Activated CD8-positive, alpha-beta memory T cell treated with anti-CD3 and anti-CD28 coated beads for 48 hours (primary cell): ENCODE results near the gene SYT14.
"Not testable (repeated sequence)": the region's sequence is repeated elsewhere in the genome, so short reads cannot be mapped to it uniquely, and the experiment has no call there.

Source experiments
- DNase-seq, 3 experiments: peaks; one replicate each; pipeline ENCODE4 v3.0.0-alpha.2; 2020; ENCODE audit warnings: low read depth in 2 of 3, low spot score in 2 of 3

SYT14 gene

DNA sequence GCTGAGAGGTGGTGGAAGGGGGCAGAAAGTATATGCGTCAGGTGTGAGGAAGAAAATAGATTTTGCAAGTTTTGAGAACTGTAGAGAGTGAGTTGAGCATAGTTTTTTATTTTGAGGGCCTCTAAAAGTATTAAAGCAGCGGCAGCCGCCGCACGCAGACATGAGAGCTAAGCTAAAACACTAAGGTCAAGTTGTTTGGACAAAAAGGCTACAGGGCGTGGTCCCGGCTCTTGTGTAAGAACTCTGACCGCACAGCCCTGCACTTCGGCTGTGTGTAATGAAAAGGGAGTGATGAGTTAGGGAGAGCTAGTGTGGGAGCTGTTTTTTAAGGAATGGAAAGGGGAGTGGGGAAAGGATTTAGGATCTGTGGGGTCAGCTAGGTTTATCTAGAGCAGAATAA is 174.9 kb downstream of the SYT14 start:
- not testable (repeated sequence) for DNase-seq

DNA sequence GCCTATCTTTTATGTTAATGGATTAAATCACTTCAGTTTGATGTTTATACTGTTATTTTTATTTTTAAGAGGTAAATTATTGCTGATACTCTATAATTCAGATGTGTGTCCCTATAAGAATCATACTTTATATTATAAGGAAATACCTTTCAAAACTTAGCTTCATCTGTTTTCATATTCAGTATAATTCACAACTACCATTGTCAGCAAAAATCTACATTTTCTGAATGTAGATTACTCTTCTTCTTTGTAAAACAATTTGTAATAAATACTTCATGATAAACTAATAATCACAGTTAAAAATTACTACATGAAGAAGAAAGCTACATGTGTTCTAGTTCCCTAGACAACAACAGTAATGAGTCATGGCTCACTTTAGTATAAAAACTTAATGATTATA is 179.2 kb downstream of the SYT14 start:
- DNase-seq: no peak

DNA sequence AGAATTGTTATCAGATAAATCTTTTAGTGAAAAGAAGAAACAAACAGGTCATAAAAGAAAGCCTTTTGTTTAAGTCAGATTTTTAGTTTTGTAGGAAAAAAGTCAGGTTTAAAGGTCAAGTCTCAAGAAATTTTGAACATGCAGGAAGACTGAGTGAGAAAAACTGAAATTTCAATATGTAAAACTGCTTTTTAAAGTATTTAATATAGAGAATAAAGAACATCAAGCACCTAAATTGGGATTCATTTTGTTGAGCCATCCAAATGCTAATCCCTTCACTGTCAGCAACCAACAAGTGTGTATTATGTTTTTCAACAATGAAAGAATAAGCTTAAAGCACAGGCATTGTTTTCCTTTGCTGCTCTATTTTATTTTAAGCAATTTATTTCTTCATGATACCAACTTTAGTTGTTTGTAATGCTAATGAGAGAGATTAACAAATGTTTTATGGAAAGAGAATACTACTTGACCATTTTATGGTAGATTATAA is 179.7 kb downstream of the SYT14 start:
- no peak for DNase-seq

DNA sequence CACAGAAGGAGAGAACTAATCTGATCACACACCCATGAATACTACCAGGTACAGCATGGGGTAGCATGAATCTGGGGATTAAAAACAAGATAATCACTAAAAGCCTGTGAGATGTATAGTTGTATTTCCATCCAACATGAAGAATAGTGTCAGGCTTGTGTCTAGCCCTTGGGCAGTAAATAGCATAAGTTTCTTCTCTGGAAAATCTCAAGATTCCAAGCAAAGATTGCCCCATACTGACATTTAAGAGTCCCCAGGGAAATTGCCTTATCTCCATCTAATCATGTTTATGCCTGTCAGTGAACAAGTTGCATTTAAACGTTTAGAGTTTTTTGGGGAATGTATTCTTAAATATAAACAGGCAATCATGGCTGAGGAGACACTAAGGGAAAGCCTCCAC is 185.4 kb downstream of the SYT14 start:
- DNase-seq: no peak

DNA sequence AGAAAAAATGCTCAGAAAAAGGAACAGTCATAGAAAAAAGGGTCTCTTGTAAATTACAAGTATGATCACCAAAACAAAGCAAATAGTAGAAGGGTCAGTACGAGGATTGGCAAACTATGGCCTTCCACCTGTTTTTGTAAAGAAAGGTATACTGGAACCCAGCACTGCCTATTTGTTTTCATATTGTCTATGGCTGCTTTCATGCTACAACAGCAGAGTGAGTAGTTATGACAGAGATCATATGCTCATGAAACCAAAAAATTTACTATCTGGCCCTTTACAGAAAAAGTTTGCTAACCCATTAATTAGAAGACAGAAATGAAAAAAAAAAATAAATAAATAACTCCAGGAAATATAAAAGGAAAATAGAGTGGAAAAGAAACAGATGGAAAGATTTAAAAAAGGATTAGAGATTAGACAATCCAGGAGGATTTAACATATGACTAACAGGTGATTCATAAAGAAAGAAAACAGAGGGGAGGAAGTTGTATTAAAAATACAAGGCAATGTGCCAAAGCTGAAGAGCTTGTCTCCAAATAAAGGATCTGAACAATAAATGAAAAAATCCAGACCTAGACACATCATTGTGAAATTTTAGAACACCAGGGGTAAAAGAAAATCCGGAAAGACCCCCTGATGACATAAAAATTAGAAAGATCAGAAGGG is 186.0 kb downstream of the SYT14 start:
- DNase-seq: no peak

DNA sequence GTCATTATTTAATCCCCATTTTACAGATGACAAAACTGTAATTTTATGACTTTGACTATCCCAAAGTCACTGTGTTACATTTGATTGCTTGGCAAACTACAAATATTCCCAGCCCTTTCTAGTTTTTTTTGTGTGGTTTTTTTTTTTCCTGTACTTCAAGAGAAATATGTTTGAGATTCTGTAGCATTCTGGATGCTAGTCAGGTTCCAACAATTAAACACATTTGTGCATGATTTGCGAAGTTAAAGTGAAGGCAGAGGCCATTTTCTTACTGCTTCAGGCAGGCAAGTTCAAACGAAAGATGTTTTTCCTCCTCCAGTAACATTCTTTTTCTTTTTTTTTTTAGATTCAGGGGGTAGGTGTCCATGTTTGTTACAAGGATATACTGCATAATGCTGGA is 186.7 kb downstream of the SYT14 start:
- no peak for DNase-seq

DNA sequence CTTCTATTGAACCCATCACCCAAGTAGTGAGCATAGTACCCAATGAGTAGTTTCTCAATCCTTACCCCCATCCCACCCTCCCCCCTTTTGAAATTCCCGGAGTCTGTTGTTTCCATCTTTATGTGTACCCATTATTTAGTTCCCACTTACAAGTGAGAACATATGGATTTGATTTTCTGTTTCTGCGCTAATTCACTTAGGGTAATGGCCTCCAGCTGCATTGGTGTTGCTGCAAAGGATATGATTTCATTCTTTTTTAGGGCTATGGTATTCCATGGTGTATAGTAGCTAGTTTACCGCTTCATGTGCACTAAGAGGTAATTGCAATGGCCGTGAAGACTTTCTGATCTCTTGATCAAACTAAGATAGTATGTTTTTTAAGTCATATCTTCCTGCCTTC is 187.1 kb downstream of the SYT14 start:
- no peak for DNase-seq

DNA sequence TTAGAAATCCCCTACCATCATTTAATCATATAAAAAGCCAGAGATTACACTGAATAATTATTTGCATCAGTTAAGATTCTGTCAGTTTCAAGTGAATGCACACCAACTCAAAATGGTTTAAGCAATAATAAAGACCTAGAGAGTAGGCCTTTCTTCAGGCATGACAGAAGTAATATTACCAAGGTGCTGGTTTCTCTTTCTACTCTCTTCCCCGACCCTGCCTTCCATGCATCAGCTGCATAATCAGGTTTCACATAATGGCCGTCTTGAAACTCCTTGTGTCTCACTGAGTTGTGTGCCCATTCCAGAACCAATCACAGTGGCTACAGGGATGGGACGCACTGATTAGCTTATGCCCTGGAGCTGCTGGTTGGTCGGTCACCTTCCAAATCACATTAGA is 191.1 kb downstream of the SYT14 start:
- DNase-seq: no peak

DNA sequence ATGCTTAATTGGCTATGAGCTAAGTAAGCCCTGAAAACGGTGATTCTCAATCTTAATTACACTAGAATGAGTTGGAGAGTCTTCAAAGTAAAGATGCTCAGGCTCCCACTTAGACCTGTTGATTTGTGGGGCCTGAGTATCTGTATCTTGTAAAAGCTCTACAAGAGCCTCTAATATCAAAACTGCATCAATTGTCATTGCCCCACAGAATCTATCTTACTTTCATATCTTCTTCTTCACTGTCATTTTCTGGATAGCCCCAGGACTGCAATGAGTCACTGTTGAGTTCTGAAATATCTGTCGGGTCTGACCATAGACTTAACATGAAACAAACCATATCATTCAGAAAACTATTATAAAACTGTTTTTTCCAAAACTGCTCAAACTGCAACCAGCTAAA is 191.7 kb downstream of the SYT14 start:
- no peak for DNase-seq

DNA sequence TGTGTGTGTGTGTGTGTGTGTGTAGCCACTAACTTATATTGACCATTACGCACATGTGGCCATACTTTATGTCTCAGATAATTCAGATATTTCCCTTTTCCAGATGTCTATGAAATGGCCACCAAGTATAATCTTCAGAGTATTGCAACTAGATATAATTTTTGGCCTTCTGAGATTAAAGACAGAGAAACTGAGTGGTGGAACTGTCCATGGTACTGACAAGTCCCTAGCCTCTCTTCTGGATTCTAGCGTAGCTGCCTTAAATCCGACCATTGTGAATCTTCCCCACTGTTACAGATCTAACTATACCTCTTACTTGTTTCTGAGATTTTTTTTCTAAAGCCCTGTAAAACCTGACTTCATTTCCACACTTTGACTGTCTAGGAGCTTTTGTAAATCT is 194.6 kb downstream of the SYT14 start:
- no peak for DNase-seq

DNA sequence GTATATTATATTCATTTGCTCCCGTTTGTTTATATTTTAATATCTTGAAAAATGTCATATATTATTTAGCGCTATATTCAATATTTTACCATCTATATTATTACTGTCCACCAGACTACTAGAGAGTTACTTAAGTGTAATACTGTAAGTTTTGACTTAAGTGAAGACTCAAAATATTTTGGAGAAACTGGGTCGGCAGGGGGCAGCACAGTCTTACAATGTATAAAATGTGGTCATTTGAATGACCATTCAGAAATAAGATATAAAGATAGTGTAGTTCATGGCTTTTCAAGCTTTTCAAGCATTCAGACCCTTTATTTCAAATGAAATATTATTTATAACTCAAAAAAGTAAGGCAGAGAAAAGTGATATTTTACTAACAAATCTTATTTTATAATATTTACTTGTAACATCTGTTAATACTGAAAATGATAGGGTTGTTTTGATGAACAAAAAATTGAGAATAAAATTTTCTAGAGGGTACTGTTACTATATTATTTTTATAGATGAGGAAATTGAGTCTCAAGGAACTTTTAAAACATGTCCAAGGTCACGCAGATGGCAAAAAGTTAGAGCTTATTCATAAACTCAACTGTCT is 205.5 kb downstream of the SYT14 start:
- peak; percentile 3 to 25 (median 23) for DNase-seq

DNA sequence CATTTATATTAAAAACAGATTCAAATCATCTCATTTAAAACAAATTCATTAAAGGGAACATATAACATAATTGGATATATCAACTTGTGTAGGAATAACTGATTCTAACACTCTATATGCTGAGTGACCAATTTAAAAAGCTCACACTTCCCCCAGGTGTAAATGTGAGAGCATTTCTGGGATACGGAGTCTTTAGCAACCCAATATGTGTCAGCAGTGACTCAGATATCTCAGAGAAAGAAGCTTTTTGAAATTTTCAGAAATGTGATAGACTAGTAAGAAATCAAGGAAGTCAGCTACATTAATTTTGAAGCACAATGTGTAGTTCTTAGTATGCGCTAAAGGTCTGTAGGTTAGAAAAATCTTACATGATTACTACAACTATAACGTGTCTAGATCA is 206.7 kb downstream of the SYT14 start:
- no peak for DNase-seq

DNA sequence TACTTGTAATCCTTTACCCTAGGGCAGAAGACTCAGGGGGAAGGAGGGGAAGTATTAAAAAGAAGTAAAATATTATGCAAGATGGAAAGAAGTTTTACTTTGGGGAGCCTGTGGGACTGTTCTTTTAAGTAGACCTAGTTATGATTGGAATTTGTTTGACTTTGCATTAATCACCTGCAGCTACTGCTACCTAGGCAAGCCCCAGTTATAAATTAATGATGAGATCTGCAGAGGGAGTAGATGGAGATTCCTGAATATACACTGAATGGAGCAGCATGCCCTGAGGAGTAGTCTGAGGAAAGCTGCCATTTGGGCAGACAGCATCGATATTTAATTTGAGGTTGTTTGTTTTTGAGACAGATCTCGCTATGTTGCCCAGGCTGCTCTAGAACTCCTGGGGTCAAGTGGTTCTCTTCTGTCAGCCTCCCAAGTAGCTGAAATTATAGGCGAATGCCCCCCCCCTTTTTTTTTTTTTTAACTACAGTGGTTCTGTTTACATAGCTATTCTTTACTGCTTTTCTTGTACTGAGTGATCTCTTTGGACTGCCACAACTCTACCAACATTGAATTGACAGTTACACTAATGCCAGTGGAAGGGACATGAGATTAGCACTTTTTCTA is 213.1 kb downstream of the SYT14 start:
- DNase-seq: no peak

DNA sequence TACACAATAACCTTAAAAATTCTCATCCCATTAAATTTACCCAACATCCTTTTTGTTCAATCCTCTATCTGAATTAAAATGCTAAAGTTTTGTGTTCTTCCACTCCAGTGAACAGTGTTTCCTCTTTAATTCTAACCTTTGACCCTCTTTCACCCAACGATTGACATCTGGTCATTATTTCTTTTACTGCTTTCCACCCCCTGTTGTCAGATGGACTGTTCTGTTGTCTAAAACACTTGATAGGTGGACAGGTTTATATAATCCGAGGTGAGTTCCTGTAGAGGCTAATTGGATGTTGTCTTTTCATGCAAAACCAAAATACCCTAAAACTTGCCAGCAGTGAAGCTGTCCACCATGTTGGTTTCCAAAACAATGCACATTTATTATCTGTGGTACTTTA is 221.2 kb downstream of the SYT14 start:
- no peak for DNase-seq

DNA sequence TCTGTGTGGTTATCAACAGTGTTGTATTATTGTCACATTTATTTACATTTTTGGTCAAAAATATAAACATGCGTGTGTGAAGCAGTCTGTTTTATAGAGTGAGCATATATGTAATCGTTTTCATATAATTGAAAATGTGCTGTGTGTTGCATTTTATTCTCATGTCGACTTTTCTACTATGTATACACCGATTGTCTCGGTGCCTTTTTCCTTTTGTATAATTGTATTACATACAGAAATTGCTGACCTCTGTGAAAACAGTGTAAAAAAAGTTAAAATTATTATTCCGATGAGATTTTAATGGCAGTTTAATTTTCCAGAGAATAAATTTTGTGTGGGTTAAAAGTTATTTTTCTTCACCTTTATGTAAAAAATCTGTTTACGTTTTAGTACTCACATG is 232.2 kb downstream of the SYT14 start:
- DNase-seq: no peak

DNA sequence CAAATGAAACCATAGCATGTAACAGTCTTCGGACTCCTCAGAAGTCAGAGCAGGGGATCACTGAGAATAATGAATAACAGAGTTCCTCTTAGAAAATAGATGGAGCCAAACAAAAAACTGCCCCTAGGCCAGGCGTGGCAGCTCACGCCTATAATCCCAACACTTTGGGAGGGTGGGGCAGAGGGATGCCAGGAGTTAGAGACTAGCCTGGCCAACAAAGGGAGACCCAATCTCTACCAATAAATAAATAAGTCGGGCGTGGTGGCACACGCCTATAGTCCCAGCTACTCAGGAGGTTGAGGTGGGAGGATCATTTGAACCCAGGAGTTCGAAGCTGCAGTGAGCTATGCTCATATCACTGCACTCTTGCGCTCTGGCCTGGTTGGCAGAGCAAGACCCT is 236.1 kb downstream of the SYT14 start:
- DNase-seq: no peak

DNA sequence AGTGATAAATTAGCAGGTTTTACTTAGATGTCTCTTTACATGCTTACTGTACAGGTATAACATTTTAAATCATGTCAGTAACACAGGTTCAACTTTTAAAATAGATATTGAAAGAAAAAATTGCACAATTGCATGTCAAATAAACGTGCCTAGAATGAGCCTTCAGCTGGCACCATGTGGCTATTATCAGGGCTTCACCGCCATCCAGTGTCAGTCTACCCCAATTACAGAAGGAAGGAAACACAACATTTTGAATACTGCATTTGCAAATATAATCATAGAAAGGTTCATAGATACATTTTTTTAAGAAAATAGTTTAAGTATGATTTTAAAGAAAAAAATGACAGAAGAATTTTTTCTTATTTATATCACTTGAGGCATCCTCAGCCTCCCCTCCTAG is 247.0 kb downstream of the SYT14 start:
- no peak for DNase-seq

DNA sequence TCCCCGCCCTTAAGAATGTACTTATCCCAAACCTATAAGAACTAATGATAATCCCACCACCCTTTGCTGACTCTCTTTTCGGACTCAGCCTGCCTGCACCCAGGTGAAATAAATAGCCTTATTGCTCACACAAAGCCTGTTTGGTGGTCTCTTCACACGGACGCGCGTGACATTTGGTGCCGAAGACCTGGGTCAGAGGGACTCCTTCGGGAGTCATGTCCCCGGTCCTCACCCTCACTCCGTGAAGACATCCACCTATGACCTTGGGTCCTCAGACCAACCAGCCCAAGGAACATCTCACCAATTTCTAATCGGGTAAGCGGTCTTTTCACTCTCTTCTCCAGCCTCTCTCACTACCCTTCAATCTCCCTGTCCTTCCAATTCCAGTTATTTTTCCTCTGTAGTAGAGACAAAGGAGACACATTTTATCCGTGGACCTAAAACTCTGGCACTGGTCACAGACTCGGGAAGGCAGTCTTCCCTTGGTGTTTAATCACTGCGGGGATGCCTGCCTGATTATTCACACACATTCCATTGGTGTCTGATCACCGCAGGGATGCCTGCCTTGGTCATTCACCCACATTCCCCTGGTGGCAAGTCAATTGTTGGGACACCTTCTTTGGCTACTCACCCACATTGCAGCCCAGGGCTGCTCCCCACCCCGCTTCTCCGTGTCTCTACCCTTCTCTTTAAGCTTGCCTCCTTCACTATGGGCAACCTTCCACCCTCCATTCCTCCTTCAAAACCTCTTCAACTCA is 250.0 kb downstream of the SYT14 start:
- not testable (repeated sequence) for DNase-seq

DNA sequence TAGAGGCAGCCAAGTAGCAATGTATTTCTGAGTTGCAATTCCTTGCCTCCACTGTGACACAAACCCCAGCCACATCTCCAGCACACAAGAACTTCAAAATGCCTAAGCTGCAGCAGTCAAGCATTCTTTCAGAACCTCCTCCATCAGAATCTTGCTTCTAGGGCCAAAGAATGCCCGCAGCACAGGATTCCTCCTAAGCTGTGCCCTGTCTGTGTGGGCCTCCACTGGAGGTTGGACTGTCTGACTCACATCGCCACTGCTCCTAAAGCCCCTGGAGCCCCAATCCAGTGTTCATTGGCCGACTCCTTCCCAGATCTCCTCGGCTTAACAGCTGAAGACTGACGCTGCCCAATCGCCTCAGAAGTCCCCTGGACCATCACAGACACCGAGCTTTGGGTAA is 251.4 kb downstream of the SYT14 start:
- DNase-seq: no peak

DNA sequence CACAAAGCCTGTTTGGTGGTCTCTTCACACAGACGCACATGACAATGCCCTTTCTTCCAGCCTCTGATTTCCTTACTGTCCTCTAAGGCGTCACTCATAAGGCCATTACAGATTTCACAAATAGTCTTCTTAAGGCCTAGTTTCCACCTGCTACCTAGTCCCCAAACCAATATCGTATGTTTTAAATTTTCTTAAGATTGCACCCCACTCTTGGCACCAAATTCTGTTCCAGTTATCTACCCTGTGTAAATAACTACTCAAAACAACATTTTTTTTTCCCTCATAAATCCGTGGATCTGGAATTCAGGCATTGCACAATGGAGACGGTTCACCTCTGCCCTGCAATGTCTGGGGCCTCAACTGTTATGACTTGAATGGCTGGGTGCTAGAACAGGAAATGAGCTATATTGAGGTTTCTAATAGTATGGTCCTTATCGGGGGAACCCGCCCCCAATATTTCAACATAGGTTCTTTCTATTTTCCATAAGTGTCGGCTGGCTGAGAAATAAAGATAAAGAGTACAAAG is 257.7 kb downstream of the SYT14 start:
- DNase-seq: no peak

DNA sequence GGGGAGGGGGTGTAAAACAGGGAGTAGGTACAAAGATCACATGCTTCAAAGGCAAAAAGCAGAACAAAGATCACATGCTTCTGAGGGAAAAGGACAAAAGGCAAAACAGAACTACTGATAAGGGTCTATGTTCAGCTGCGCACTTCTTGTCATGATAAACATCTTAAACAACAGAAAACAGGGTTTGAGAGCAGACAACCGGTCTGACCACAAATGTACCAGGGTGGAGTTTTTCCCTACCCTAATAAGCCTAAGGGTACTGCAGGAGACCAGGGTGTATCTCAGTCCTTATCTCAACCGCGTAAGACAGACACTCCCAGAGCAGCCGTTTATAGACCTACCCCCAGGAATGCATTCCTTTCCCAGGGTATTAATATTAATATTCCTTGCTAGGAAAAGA is 258.2 kb downstream of the SYT14 start:
- not testable (repeated sequence) for DNase-seq

DNA sequence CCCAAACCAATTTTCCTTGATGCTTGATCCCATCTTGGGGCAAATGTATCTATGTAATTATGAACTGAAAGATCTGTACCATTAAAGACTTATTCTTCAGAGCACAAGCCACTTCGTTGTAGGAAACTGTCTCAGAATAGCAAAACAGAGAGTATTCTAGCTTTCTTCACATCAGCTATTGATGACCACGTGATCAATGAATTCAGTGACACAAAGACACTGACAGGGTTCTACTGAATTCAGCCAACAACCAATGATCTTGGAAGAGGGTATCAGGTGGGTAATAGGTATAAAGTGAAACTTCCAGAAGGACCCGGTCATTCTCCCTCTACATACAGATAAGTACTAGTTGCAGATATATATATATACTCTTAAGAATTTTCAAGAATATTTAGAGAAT is 260.8 kb downstream of the SYT14 start:
- DNase-seq: no peak
